GM13976 (cell line): ENCODE measurements around the gene ADD3.

Experiments used
- DNase-seq: peaks from one replicate; pipeline ENCODE4 v3.0.0; 2012; ENCODE audit warnings: low spot score
- CTCF ChIP-seq: IDR thresholded peaks from 2 replicates; pipeline ENCODE4 v1.5.1; 2012; ENCODE audit warnings: borderline replicate concordance, mild to moderate bottlenecking; ENCODE audit not compliant: insufficient read depth; ENCODE audit errors: extremely low read depth, missing control alignments, control extremely low read depth
- in situ Hi-C: fragments of 300-500 bp; cut with MboI; formaldehyde crosslinking; loops from one replicate; pipeline ENCODE4 v1.12.0; 2022; ENCODE audit warnings: low sequenced_read_pairs, mixed read lengths, inconsistent platforms; ENCODE audit not compliant: unreplicated experiment

ADD3 gene

DNA sequence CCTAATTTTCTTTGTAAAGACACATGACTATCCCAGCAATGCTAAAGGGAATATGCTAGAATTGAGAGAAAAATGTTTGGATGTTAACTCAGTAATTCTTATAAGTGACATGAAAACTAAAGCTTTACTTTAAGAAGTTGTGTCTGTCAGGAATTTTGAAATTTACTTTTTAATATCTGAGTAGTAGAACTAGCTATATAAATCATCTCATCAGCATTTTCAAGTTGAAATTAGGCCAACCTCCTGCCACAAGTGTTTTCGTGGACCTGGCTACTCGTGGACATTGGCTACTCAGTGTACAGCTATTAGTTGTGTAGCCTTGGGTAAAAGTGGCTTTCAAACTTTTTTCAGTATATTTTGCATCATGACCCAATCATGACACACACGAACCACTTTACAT lies 70.5 kb downstream of the ADD3 start:
- in situ Hi-C loops: no loop called here
- TF ChIP-seq CTCF: no peak
- DNase-seq: no peak

DNA sequence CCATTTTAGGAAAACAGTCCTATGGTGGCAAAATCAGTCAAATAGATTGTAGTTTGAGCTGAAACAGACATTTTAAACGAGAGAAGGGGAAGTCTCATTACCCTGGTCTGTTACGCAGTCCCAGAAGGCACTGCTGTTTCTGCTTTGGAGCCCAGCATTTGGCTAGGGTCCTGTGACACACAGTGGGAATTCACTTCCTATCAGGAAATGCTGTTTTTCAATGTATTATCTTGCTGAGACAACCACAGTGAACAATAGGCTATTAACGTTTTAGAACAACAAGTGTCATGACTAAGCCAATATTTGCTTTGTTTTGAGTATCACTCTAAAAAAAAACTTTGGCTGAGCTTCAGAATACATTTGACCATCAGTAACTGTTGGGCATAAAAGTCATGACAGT lies 74.1 kb downstream of the ADD3 start:
- in situ Hi-C loops: no loop called here
- no peak for DNase-seq
- no peak for TF ChIP-seq CTCF

DNA sequence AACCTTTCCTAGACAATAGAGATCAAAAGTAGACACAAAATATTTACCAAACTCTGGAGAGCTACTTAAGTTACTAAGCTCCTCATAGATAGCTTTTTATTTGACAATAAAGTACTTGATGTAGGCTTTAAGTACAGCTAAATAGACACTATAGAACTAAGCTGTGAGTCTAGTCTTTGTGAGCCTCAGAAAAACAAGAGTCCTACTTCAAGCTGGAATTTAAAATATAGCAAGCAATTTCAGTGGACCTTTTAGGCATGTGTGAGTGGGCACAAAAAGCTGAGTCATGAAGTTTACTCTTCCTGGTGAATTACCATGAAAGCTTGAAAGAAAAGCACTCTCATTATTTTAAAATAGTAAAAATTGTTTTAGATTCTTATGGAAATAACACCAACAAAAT lies 76.1 kb downstream of the ADD3 start:
- in situ Hi-C loops: no loop called here
- DNase-seq: no peak
- no peak for TF ChIP-seq CTCF

DNA sequence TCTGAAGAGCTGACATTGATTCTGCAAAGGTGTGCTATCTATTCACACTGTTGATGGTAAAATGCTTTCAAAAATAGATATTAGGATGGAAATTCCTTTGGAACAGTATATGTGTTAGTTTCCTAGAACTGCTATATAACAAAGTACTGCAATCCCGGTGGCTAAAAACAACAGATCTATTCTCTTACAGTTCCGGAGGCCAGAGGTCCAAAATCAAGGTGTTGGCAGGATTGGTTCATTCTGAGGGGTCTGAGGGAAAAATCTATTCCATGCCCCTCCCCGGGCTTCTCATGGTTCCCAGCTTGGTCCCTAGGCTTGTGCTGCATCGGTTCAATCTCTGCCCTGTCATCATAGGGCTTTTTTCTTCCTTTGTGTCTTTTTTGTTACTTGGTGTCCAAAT lies 79.9 kb downstream of the ADD3 start:
- in situ Hi-C loops: no loop called here
- no peak for DNase-seq
- TF ChIP-seq CTCF: no peak

- in situ Hi-C loops: no loop called here
- no peak for TF ChIP-seq CTCF
- no peak for DNase-seq
These were observed 80.8 kb downstream of the ADD3 start for GRCh38 chr10:110088367-110089104.

- no peak for TF ChIP-seq CTCF
- DNase-seq: no peak
- in situ Hi-C loops: no loop called here
These were observed 84.0 kb downstream of the ADD3 start for GRCh38 chr10:110091830-110092229.

DNA sequence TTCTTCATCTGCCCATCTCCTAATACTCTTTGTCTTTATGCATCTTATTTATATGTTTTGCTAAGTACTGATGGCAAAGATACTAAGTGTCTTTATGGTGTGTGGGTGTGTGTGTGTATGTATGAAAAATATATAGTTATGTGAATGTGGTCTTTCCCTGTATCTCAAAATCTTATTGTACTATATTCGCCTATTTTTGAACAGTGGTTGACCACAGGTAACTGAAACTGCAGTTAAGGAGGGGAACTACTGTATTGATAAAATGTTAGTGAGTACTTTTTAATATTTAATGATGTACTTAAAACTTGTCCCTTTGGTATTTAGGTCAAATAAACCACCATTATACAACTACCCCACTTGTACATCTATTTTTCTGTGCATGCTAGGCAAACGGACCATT lies 85.9 kb downstream of the ADD3 start:
- no peak for DNase-seq
- no peak for TF ChIP-seq CTCF
- in situ Hi-C loops: no loop called here
